ENCODE measurements around the gene TTLL10. TPM values are rescaled to one million over a fixed set of nuclear protein-coding genes. Genes with fewer than 3 reads are reported as not detected.

TTLL10 gene
- total and polyA plus RNA-seq, 2 of the 4 experiments (the other 2 are of a cell fraction) = not detected

- H3K9me1 ChIP-seq (ENCODE audit: insufficient read depth, low read length) = no peaks in the 10 kb centered on the region
- no peak overlapping the region for H2BK5ac ChIP-seq (ENCODE audit: low read depth, low read length, poor library complexity, severe bottlenecking)
- H4K20me1 ChIP-seq (ENCODE audit: insufficient read depth, low read length) = no peaks in the 10 kb centered on the region
- H3K4me1 ChIP-seq (ENCODE audit: control insufficient read depth, insufficient read depth, low read length) = no peaks in the 10 kb centered on the region
- 39% methylated on average over 5 of the region's 18 CpGs; no CpG with 5 or more reads in 1 of the 2 experiments for WGBS, 2 experiments (ENCODE audit: extremely low coverage in 2 of 2, insufficient read length in 1 of 2)
- no peak overlapping the region for H2BK20ac ChIP-seq (ENCODE audit: low read depth, low read length)
- no peak overlapping the region for H2AK9ac ChIP-seq (replicated peaks; ENCODE audit: low read depth, low read length, poor library complexity)
- no TSS peak for BruUV-seq (replicated peaks)
- no peak overlapping the region for H4K91ac ChIP-seq (ENCODE audit: insufficient read depth, low read depth, low read length)
- H3K56ac ChIP-seq (ENCODE audit: extremely low read depth, insufficient read depth, low read length) = no peak overlapping the region
- ChIA-PET CTCF (no interaction called here), POLR2A (ENCODE audit: unreplicated experiment) (no interaction called here)
- no peak overlapping the region for H3K23ac ChIP-seq (ENCODE audit: low read depth, low read length)
- ATAC-seq (ENCODE audit: low read depth) (no peak), DNase-seq (no peak)
- H3K4me2 ChIP-seq (ENCODE audit: low read depth, low read length) = no peak overlapping the region
- no peak overlapping the region for H3K9ac ChIP-seq (ENCODE audit: low read depth, low read length)
- H3K4ac ChIP-seq (ENCODE audit: low read depth, low read length) = no peak overlapping the region
- no peak overlapping the region for H3K18ac ChIP-seq (ENCODE audit: low read depth, low read length)
- no peak overlapping the region for H2AK5ac ChIP-seq (ENCODE audit: low read depth, low read length)
- in situ Hi-C loops (cut with MboI; ENCODE audit: low sequenced_read_pairs) = no loop called here
- H3K27ac ChIP-seq (ENCODE audit: insufficient read depth, low read length) = no peak overlapping the region
- H3K27me3 ChIP-seq (ENCODE audit: control insufficient read depth, insufficient read depth, low read length) = peaks cover 32% of the 10 kb centered on the region
- H3K79me1 ChIP-seq (ENCODE audit: low read depth in 1 of 2, low read length in 2 of 2) = no peaks in the 10 kb centered on the region
- intact Hi-C loops (cut with micrococcal nuclease) = no loop called here
- peak overlapping the region; percentile 56 for H2AFZ ChIP-seq (replicated peaks; ENCODE audit: low read length, poor library complexity)
- TF ChIP-seq CTCF (conservative IDR thresholded peaks at IDR 0.05; ENCODE audit: low read depth, low read length) (no peak), CEBPB (IDR thresholded peaks at IDR 0.05; ENCODE audit: low read depth, low read length) (no peak), RAD21 (IDR thresholded peaks at IDR 0.05; ENCODE audit: low read length) (no peak), NFE2L2 (IDR thresholded peaks at IDR 0.05; ENCODE audit: low read depth, low read length) (no peak), FOS (IDR thresholded peaks at IDR 0.05; ENCODE audit: low read depth, low read length) (no peak), MAZ (IDR thresholded peaks at IDR 0.05; ENCODE audit: borderline replicate concordance, low read depth, low read length) (no peak), MAFK (IDR thresholded peaks at IDR 0.05; ENCODE audit: low read depth, low read length) (no peak), POLR2A (IDR thresholded peaks at IDR 0.05; ENCODE audit: low read depth, low read length) (no peak), CHD1 (IDR thresholded peaks at IDR 0.05; ENCODE audit: low read depth, low read length) (no peak), BHLHE40 (IDR thresholded peaks at IDR 0.05; ENCODE audit: low read depth, low read length) (no peak)
- TF ChIP-seq, protein P1, sequence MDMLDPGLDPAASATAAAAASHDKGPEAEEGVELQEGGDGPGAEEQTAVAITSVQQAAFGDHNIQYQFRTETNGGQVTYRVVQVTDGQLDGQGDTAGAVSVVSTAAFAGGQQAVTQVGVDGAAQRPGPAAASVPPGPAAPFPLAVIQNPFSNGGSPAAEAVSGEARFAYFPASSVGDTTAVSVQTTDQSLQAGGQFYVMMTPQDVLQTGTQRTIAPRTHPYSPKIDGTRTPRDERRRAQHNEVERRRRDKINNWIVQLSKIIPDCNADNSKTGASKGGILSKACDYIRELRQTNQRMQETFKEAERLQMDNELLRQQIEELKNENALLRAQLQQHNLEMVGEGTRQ (IDR thresholded peaks at IDR 0.05; ENCODE audit: low read depth, low read length) = no peak
- TF ChIP-seq, protein P2, sequence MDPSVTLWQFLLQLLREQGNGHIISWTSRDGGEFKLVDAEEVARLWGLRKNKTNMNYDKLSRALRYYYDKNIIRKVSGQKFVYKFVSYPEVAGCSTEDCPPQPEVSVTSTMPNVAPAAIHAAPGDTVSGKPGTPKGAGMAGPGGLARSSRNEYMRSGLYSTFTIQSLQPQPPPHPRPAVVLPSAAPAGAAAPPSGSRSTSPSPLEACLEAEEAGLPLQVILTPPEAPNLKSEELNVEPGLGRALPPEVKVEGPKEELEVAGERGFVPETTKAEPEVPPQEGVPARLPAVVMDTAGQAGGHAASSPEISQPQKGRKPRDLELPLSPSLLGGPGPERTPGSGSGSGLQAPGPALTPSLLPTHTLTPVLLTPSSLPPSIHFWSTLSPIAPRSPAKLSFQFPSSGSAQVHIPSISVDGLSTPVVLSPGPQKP (IDR thresholded peaks at IDR 0.05; ENCODE audit: borderline replicate concordance, low read depth, low read length) = no peak
- no peak overlapping the region for H4K5ac ChIP-seq (ENCODE audit: low read depth, low read length)
- H2BK120ac ChIP-seq (ENCODE audit: low read depth, low read length) = no peak overlapping the region
- H2BK15ac ChIP-seq (ENCODE audit: low read depth, low read length) = no peak overlapping the region
- dilution Hi-C loops (cut with HindIII; ENCODE audit: low sequenced_read_pairs, unreplicated experiment) = no loop called here
- H4K8ac ChIP-seq (ENCODE audit: low read depth in 2 of 2, low read length in 2 of 2) = no peak overlapping the region
- H3K14ac ChIP-seq (replicated peaks; ENCODE audit: low read depth, low read length) = no peak overlapping the region
- no peak overlapping the region for H3K4me3 ChIP-seq (ENCODE audit: insufficient read depth, low read depth, low read length)
- H3K9me3 ChIP-seq (ENCODE audit: control insufficient read depth, insufficient read depth, low read length) = no peaks in the 10 kb centered on the region
- no peaks in the 10 kb centered on the region for H3K36me3 ChIP-seq (ENCODE audit: control insufficient read depth, insufficient read depth, low read length)
Measured at GRCh38 chr1:1140673-1141072, 33.0 kb upstream of the TTLL10 start.
